DND-41 (cell line): Measurements from ENCODE around the gene TAB2.

Experiments
- CTCF ChIP-seq: IDR thresholded peaks from 2 replicates; pipeline ENCODE4 v1.5.1; 2012; ENCODE audit warnings: borderline replicate concordance, low read length, moderate library complexity, mild to moderate bottlenecking; ENCODE audit not compliant: poor library complexity, severe bottlenecking; ENCODE audit errors: extremely low read depth
- EZH2 ChIP-seq: IDR thresholded peaks from 3 replicates; pipeline ENCODE4 v1.6.1; 2012; ENCODE audit warnings: borderline replicate concordance, low read depth, mild to moderate bottlenecking, moderate library complexity, low read length, inconsistent platforms; ENCODE audit not compliant: severe bottlenecking

GRCh38 chr6:149393002-149393679 lies 75.6 kb downstream of the TAB2 start:
- TF ChIP-seq CTCF: no peak
- TF ChIP-seq EZH2: no peak
